ENCODE data around the gene SLC16A14. TPM values are rescaled to one million over a fixed set of nuclear protein-coding genes. Genes with fewer than 3 reads are reported as not detected.

The SLC16A14 gene
- polyA plus RNA-seq, 3 donors, result not detected

DNA sequence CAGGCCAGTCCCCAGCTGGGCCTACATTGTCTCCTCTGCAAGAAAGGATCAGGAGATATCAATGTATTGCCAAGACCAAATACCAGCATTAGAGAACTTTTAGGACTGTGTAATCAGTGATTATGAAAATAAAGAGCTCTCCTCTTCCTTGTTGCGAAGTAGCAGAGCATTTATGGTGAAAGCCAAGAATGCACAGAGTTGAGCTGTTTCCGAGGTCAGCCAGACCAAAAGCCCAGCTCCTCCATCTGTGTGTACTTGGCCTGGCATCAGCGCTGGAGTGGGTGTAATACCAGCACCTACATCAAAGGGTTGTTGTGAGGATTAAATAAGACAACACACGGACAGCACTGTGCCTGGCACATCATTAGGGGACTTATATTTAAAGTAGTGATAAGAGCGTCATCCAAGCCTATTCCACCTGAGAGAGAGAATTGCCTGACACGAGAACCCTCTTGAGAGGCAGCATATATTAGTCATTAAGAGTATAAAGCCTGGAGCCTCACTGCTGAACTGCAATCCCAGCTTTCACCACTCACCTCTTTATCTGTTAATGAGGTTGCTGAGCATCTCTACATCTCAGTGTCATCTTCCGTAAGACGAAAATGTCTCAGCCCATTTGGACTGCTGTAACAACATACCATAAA is 7.4 kb upstream of the SLC16A14 start:
- H3K79me2 ChIP-seq (ENCODE audit: insufficient read depth, low read length), result no peaks in the 10 kb centered on the region
- H3K9me3 ChIP-seq (replicated peaks in 1 of 2; ENCODE audit: control insufficient read depth in 1 of 2, insufficient read depth in 1 of 2, low read length in 2 of 2), result no peaks in the 10 kb centered on the region
- H3K4me1 Mint-ChIP-seq, result no peaks in the 10 kb centered on the region
- no peak overlapping the region for H3K4me2 ChIP-seq (replicated peaks; ENCODE audit: extremely low read depth, low read length, poor library complexity, severe bottlenecking)
- no peaks in the 10 kb centered on the region for H3K27me3 ChIP-seq (ENCODE audit: control insufficient read depth in 2 of 2, insufficient read depth in 2 of 2, low read length in 2 of 2)
- H3K36me3 Mint-ChIP-seq, result no peaks in the 10 kb centered on the region
- peaks cover 0 to 2% (median 2%) of the 10 kb centered on the region in 7 donors for H3K9me3 Mint-ChIP-seq
- H3K27ac ChIP-seq (ENCODE audit: low read depth in 1 of 2, low read length in 2 of 2), result no peak overlapping the region
- no peak overlapping the region for H2AFZ ChIP-seq (ENCODE audit: insufficient read depth, low read depth, low read length, poor library complexity, severe bottlenecking)
- intact Hi-C loops (cut with micrococcal nuclease), result no loop called here
- H3K36me3 ChIP-seq (replicated peaks in 1 of 2; ENCODE audit: control insufficient read depth in 1 of 2, insufficient read depth in 2 of 2, low read length in 2 of 2), result no peaks in the 10 kb centered on the region
- no peak for TF ChIP-seq CTCF (IDR thresholded peaks at IDR 0.05)
- H3K4me3 Mint-ChIP-seq, result no peak overlapping the region
- no peak overlapping the region for H3K27ac Mint-ChIP-seq
- H4K20me1 ChIP-seq (ENCODE audit: insufficient read depth, low read length), result no peaks in the 10 kb centered on the region
- H3K4me1 ChIP-seq (ENCODE audit: control insufficient read depth in 1 of 2, insufficient read depth in 2 of 2, low read length in 2 of 2), result no peaks in the 10 kb centered on the region
- H3K27me3 Mint-ChIP-seq (ENCODE audit: low read depth in 3 of 3), result peaks cover 0 to 1% (median 0%) of the 10 kb centered on the region in 3 donors
- DNase-seq, result no peak
- no CpG with 5 or more reads among the region's 8 CpGs for WGBS (ENCODE audit: insufficient coverage)
- no peak overlapping the region for H3K4me3 ChIP-seq (replicated peaks in 1 of 3; ENCODE audit: low read depth in 2 of 3, low read length in 3 of 3)
- no peak overlapping the region for H3K9ac ChIP-seq (ENCODE audit: insufficient read depth, low read length, poor library complexity, severe bottlenecking)

- H3K9me3 Mint-ChIP-seq, result peaks cover 2 to 12% (median 3%) of the 10 kb centered on the region in 7 donors
- Histone ChIP-seq H3K4me1 (ENCODE audit: control insufficient read depth in 1 of 2, insufficient read depth in 2 of 2, low read length in 2 of 2) (peaks cover 21 to 24% of the 10 kb centered on the region in 2 donors), H3K9ac (ENCODE audit: insufficient read depth, low read length, poor library complexity, severe bottlenecking) (no peak overlapping the region), H2AFZ (ENCODE audit: insufficient read depth, low read depth, low read length, poor library complexity, severe bottlenecking) (no peak overlapping the region), H3K4me2 (replicated peaks; ENCODE audit: extremely low read depth, low read length, poor library complexity, severe bottlenecking) (no peak overlapping the region), H4K20me1 (ENCODE audit: insufficient read depth, low read length) (no peaks in the 10 kb centered on the region), H3K4me3 (replicated peaks in 1 of 3; ENCODE audit: low read depth in 2 of 3, low read length in 3 of 3) (no peak overlapping the region), H3K79me2 (ENCODE audit: insufficient read depth, low read length) (no peaks in the 10 kb centered on the region), H3K27me3 (ENCODE audit: control insufficient read depth in 2 of 2, insufficient read depth in 2 of 2, low read length in 2 of 2) (peaks cover 2 to 16% of the 10 kb centered on the region in 2 donors), H3K36me3 (replicated peaks in 1 of 2; ENCODE audit: control insufficient read depth in 1 of 2, insufficient read depth in 2 of 2, low read length in 2 of 2) (no peaks in the 10 kb centered on the region), H3K9me3 (replicated peaks in 1 of 2; ENCODE audit: control insufficient read depth in 1 of 2, insufficient read depth in 1 of 2, low read length in 2 of 2) (no peaks in the 10 kb centered on the region), H3K27ac (ENCODE audit: low read depth in 1 of 2, low read length in 2 of 2) (no peak overlapping the region)
- H3K4me1 Mint-ChIP-seq, result peaks cover 21% of the 10 kb centered on the region
- 100% methylated on average over 1 of the region's 7 CpGs for WGBS (ENCODE audit: insufficient coverage)
- H3K27me3 Mint-ChIP-seq (ENCODE audit: low read depth in 3 of 3), result peaks cover 21 to 32% (median 24%) of the 10 kb centered on the region in 3 donors
- intact Hi-C loops (cut with micrococcal nuclease), result no loop called here
- H3K36me3 Mint-ChIP-seq, result peaks cover 0 to 1% of the 10 kb centered on the region in 2 donors
- DNase-seq, result no peak
- no peak overlapping the region for H3K4me3 Mint-ChIP-seq
- TF ChIP-seq CTCF (IDR thresholded peaks at IDR 0.05), result no peak
- H3K27ac Mint-ChIP-seq, result no peak overlapping the region
These were observed 2.7 kb upstream of the SLC16A14 start for GRCh38 chr2:230071421-230071820.

All from CD14-positive monocyte (primary cell).